Endodermal cell (in vitro differentiated cells): ENCODE data around the gene ZFP30. TPM values are rescaled to one million over a fixed set of nuclear protein-coding genes. Genes with fewer than 3 reads are reported as not detected.
A peak's percentile ranks its signal among the peaks of the same experiment; 100 is the strongest.
"Not testable (repeated sequence)": the region's sequence is repeated elsewhere in the genome, so short reads cannot be mapped to it uniquely, and the experiment has no call there.

ENCODE experiments used
- DNase-seq: peaks from one replicate; pipeline ENCODE4 v3.0.0-alpha.2; 2017
- H3K27ac ChIP-seq: 2 replicates; pipeline ENCODE4 v1.5.1; 2013; ENCODE audit warnings: mild to moderate bottlenecking, low read depth, low read length, moderate library complexity
- H3K27me3 ChIP-seq: 2 replicates; pipeline ENCODE4 v1.6.1; 2013; ENCODE audit warnings: mild to moderate bottlenecking, low read length, moderate library complexity; ENCODE audit not compliant: insufficient read depth, control insufficient read depth, poor library complexity, severe bottlenecking
- H3K36me3 ChIP-seq: 2 replicates; pipeline ENCODE4 v1.7.0; 2013; ENCODE audit warnings: mild to moderate bottlenecking, low read length, moderate library complexity; ENCODE audit not compliant: control insufficient read depth, insufficient read depth
- H3K4me1 ChIP-seq: one replicate; pipeline ENCODE4 v1.7.0; 2013; ENCODE audit warnings: low read length; ENCODE audit not compliant: control insufficient read depth, insufficient read depth
- H3K4me3 ChIP-seq: 2 replicates; pipeline ENCODE4 v1.5.1; 2013; ENCODE audit warnings: mild to moderate bottlenecking, low read length, moderate library complexity
- H3K9ac ChIP-seq: 2 replicates; pipeline ENCODE4 v1.6.1; 2013; ENCODE audit warnings: mild to moderate bottlenecking, low read length, moderate library complexity; ENCODE audit not compliant: poor library complexity, severe bottlenecking; ENCODE audit errors: extremely low read depth
- H3K9me3 ChIP-seq: 2 replicates; pipeline ENCODE4 v1.6.1; 2013; ENCODE audit warnings: mild to moderate bottlenecking, low read length, moderate library complexity; ENCODE audit not compliant: control insufficient read depth
- H3K27ac Mint-ChIP-seq: 2 replicates; pipeline ENCODE4 v1.8.0; 2020; ENCODE audit warnings: mixed read lengths
- H3K27me3 Mint-ChIP-seq: 2 replicates; pipeline ENCODE4 v1.8.0; 2021; ENCODE audit warnings: mild to moderate bottlenecking, mixed read lengths; ENCODE audit not compliant: insufficient read depth
- H3K36me3 Mint-ChIP-seq: 2 replicates; pipeline ENCODE4 v1.8.0; 2020; ENCODE audit warnings: low read depth, mixed read lengths
- H3K4me1 Mint-ChIP-seq: 2 replicates; pipeline ENCODE4 v1.8.0; 2020; ENCODE audit warnings: mixed read lengths
- H3K4me3 Mint-ChIP-seq: 2 replicates; pipeline ENCODE4 v1.8.0; 2020; ENCODE audit warnings: mild to moderate bottlenecking, moderate library complexity, mixed read lengths
- H3K9me3 Mint-ChIP-seq: 2 replicates; pipeline ENCODE4 v1.8.0; 2020; ENCODE audit warnings: mild to moderate bottlenecking, mixed read lengths
- CTCF ChIP-seq: fragments of 200-600 bp; sonication (generic); conservative IDR thresholded peaks from 2 replicates; pipeline ENCODE4 v1.5.0; 2021; ENCODE audit warnings: antibody characterized with exemption, mild to moderate bottlenecking
- whole genome bisulfite sequencing, 2 experiments: methylation state at CpG; one replicate each; pipeline versions ENCODE4 v1.1.5 to v1.1.7; 2013; ENCODE audit warnings: missing lambda C conversion rate in 2 of 2, mixed read lengths in 1 of 2; ENCODE audit not compliant: insufficient coverage in 1 of 2, insufficient read length in 1 of 2; 5-methylcytosine and 5-hydroxymethylcytosine counted together
- total RNA-seq, 2 donors: library from RNA; stranded (reverse); fragmentation: NEBNext Ultra II Directional in 1 of 2; extraction: Animal tissue kit (Norgen Biotek cat#: 25700) in 1 of 2; gene quantifications; 2 replicates in 1 of 2; 3 replicates in 1 of 2; pipeline ENCODE4 v1.2.1, GENCODE V29; 2021

Gene ZFP30
- total RNA-seq, 2 donors from 2014 or later, result 14.5 to 22.5 TPM

DNA sequence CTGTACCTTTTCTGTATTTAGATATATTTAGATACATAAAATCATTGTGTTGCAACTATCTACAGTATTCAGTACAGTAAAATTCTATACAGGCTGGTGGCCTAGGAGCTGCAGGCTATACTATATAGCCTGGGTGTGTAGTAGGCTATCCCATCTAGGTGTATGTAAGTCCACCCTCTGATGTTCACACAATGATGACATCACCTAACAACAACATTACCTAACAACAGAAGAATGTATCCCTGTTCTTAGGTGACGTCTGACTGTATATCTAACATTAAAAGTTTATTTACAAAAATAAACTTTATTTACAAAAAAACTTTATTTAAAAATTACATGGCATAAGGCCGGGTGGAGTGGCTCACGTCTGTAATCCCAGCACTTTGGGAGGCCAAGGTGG is 28.3 kb upstream of the ZFP30 start:
- no peak overlapping the region for H3K27ac ChIP-seq

DNA sequence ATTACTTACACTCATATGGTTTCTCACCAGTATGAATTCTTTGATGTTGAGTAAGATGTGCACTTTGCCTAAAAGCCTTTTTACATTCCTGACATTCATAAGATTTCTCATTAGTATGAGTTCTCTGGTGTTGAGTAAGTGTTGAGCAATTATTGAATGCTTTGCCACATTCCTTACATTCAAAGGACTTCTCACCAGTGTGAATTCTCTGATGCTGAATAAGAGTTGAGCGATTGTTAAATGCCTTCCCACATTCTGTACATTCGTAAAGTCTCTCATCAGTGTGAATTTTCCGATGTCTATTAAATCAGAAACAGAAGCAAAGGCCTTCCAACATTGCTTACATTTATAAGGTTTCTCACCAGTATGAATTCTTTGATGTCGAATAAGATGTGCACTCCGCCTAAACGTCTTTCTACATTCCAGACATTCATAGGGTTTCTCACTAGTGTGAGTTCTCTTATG is 14.2 kb upstream of the ZFP30 start:
- Histone ChIP-seq H3K4me3 (no peak overlapping the region), H3K27me3 (no peaks in the 10 kb centered on the region), H3K4me1 (no peaks in the 10 kb centered on the region), H3K9me3 (peaks cover 85% of the 10 kb centered on the region), H3K9ac (no peak overlapping the region), H3K27ac (no peak overlapping the region), H3K36me3 (no peaks in the 10 kb centered on the region)
- no peak for DNase-seq
- Mint-ChIP-seq H3K4me1 (no peaks in the 10 kb centered on the region), H3K27ac (no peak overlapping the region), H3K4me3 (no peak overlapping the region), H3K9me3 (peaks cover 85% of the 10 kb centered on the region), H3K36me3 (no peaks in the 10 kb centered on the region), H3K27me3 (no peaks in the 10 kb centered on the region)
- TF ChIP-seq CTCF, result no peak
- WGBS, 2 experiments, result 88 to 94% methylated on average over 3 to 6 of the region's 6 CpGs

More for the DNA sequence above, 28.3 kb upstream of the ZFP30 start:
- H3K4me3 Mint-ChIP-seq, result no peak overlapping the region
- no peak overlapping the region for H3K4me3 ChIP-seq
- no peak overlapping the region for H3K9ac ChIP-seq
- H3K4me1 ChIP-seq, result no peaks in the 10 kb centered on the region
- no peaks in the 10 kb centered on the region for H3K27me3 Mint-ChIP-seq
- 94 to 100% methylated on average over 1 to 3 of the region's 3 CpGs for WGBS, 2 experiments
- H3K9me3 Mint-ChIP-seq, result peaks cover 33% of the 10 kb centered on the region
- peaks cover 15% of the 10 kb centered on the region for H3K9me3 ChIP-seq
- H3K36me3 ChIP-seq, result no peaks in the 10 kb centered on the region
- DNase-seq, result no peak
- H3K4me1 Mint-ChIP-seq, result no peaks in the 10 kb centered on the region
- H3K36me3 Mint-ChIP-seq, result peaks cover 6% of the 10 kb centered on the region
- no peak for TF ChIP-seq CTCF
- H3K27me3 ChIP-seq, result no peaks in the 10 kb centered on the region
- no peak overlapping the region for H3K27ac Mint-ChIP-seq

GRCh38 chr19:37657157-37657556 is 1.9 kb upstream of the ZFP30 start:
- H3K9me3 ChIP-seq, result peaks cover 19% of the 10 kb centered on the region
- not testable (repeated sequence) for H3K36me3 Mint-ChIP-seq, H3K9me3 Mint-ChIP-seq, H3K27ac Mint-ChIP-seq, H3K4me3 Mint-ChIP-seq, DNase-seq, H3K9ac ChIP-seq, H3K27ac ChIP-seq, H3K36me3 ChIP-seq, H3K4me1 ChIP-seq, H3K27me3 ChIP-seq
- H3K27me3 Mint-ChIP-seq, result peaks cover 22% of the 10 kb centered on the region
- WGBS, 2 experiments, result 91 to 96% methylated on average over 3 to 6 of the region's 8 CpGs
- H3K4me1 Mint-ChIP-seq, result peaks cover 12% of the 10 kb centered on the region
- peak overlapping the region; percentile 98 for H3K4me3 ChIP-seq
